Measurements from ENCODE around the gene PKLR. TPM values are rescaled to one million over a fixed set of nuclear protein-coding genes. Genes with fewer than 3 reads are reported as not detected.

The PKLR gene
- total and polyA plus RNA-seq, 2 of the 8 experiments (the other 6 are each of a cell fraction or from before 2014, with no cell fraction given): 2.3 to 7.5 TPM

DNA sequence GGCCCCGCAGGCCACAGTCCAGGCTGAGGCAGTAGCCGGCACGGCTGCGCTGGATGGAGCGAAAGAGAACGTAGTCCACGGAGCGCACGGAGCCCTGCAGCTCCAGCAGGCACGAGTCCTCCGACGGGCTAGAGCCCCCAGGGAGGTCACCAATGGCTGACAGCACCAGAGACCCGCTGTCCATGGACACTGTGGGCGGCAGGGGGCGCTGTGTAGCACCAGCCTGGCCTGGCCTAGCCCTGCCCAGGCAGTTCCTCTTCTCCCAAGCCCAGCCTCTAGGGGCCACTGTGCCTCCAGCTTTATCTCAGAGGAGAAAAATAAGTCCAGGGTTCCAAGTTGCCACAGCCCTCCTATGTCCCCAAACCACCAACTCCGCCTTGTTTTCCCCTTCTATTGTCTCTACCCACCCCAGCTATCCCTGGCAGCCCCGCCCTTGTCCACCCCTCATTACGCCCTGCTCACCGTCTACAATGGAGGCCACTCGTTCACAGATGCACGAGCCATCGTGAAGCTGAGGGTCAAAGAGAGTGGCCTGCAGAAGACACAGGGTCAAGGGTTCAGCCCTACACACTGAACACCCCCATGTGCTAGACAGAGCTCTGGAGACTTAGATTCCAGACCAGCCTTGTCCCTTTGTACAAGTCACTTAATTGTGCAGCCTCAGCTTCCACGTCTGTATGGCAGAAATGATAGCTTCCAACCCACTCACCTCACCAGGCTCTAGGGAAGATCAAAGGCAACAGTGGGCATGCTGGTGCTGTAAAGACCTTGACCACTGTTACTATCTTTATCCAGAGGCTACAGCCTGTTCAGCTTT, 50.4 kb downstream of the PKLR start:
- Histone ChIP-seq H2BK12ac (ENCODE audit: low read depth, low read length) (peak overlapping the region; percentile 20; the same call in 1 of the 2 replicates), H4K8ac (ENCODE audit: extremely low read depth, insufficient read depth, low read length) (peak overlapping the region; percentile 87; the same call in 1 of the 2 replicates), H3K4me2 (ENCODE audit: insufficient read depth in 1 of 2, low read depth in 2 of 2, low read length in 2 of 2) (peak overlapping the region; percentile 0 to 91; a peak in 3 of 4 replicates), H3K4me3 (ENCODE audit: extremely low read depth in 1 of 4, insufficient read depth in 2 of 4, low read depth in 3 of 4, low read length in 4 of 4) (peak overlapping the region; percentile 11 to 64 (median 58)), H3K56ac (replicated peaks; ENCODE audit: insufficient read length, low read depth, low read length) (no peak overlapping the region), H3K4ac (replicated peaks; ENCODE audit: insufficient read length, low read depth, low read length) (no peak overlapping the region), H4K5ac (ENCODE audit: insufficient read length, low read depth, low read length) (peak overlapping the region; percentile 47), H3K4me1 (replicated peaks in 1 of 4; ENCODE audit: control insufficient read depth in 3 of 4, insufficient read depth in 4 of 4, low read length in 3 of 4) (peaks cover 0 to 20% (median 13%) of the 10 kb centered on the region in 4 experiments; a peak in 6 of 7 replicates), H3K36me3 (ENCODE audit: control insufficient read depth in 2 of 4, insufficient read depth in 4 of 4, low read length in 3 of 4) (peaks cover 0 to 9% (median 2%) of the 10 kb centered on the region in 4 experiments; a peak in 2 of 8 replicates), H3K9ac (replicated peaks in 1 of 4; ENCODE audit: extremely low read depth in 1 of 4, low read depth in 3 of 4, low read length in 3 of 4) (no peak overlapping the region; a peak in 1 of 7 replicates), H2BK15ac (ENCODE audit: low read length) (peak overlapping the region; percentile 90; the same call in 1 of the 2 replicates), H2AFZ (ENCODE audit: low read length) (no peak overlapping the region), H3K23me2 (ENCODE audit: low read depth, low read length) (peaks cover 12% of the 10 kb centered on the region; the same call in 1 of the 2 replicates), H3K27me3 (replicated peaks in 1 of 4; ENCODE audit: control insufficient read depth in 3 of 4, extremely low read depth in 1 of 4, insufficient read depth in 3 of 4, low read length in 3 of 4) (peaks cover 0 to 8% (median 4%) of the 10 kb centered on the region in 4 experiments; a peak in 2 of 7 replicates), H2BK120ac (replicated peaks; ENCODE audit: low read depth, low read length) (no peak overlapping the region), H3K14ac (ENCODE audit: insufficient read length) (no peak overlapping the region), H4K91ac (replicated peaks; ENCODE audit: insufficient read length, low read length) (no peak overlapping the region), H3K79me1 (ENCODE audit: low read depth, low read length) (no peaks in the 10 kb centered on the region), H2BK20ac (ENCODE audit: low read length) (no peak overlapping the region), H3K27ac (ENCODE audit: low read depth, low read length) (no peak overlapping the region; the same call in 1 of the 2 replicates), H3K18ac (ENCODE audit: extremely low read depth, low read length) (peak overlapping the region; percentile 17; the same call in 1 of the 2 replicates), H3K23ac (ENCODE audit: insufficient read length) (no peak overlapping the region), H2BK5ac (ENCODE audit: low read depth, low read length) (no peak overlapping the region), H2AK5ac (ENCODE audit: low read depth, low read length) (no peak overlapping the region), H3K9me3 (ENCODE audit: insufficient read depth in 2 of 2, low read depth in 1 of 2, low read length in 1 of 2) (no peaks in the 10 kb centered on the region), H3K79me2 (ENCODE audit: control insufficient read depth in 1 of 2, insufficient read depth in 2 of 2, low read length in 2 of 2) (0 out of 4 replicates have a peak, but pooled peaks cover 0 to 3% of the 10 kb centered on the region in 2 experiments), H4K20me1 (replicated peaks in 1 of 2; ENCODE audit: control insufficient read depth in 1 of 2, insufficient read depth in 2 of 2, low read length in 2 of 2) (peaks cover 0 to 5% of the 10 kb centered on the region in 2 experiments)
- peak in 1 of 2 experiments; percentile 100 for DNase-seq (ENCODE audit: low read depth in 1 of 2, low spot score in 2 of 2)
- no peak for FAIRE-seq
- CTCF ChIA-PET (ENCODE audit: partially characterized antibody): interaction anchor here (0.6 to 15.2 kb wide), 66 partner anchors 10 to 1049 kb away, joined by 3 to 227 read pairs (median 5); partner anchors contain the start of genes ASH1L, CLK2, FDPS and HCN3
- POLR2A ChIA-PET (ENCODE audit: partially characterized antibody): interaction anchor here (0.7 to 7.1 kb wide), 22 partner anchors 10 to 335 kb away, joined by 3 to 48 read pairs (median 6); partner anchors contain the start of genes CLK2, FDPS, HCN3 and RUSC1
- WGBS, 2 experiments (ENCODE audit: extremely low coverage in 1 of 2, insufficient coverage in 1 of 2, insufficient read length in 1 of 2, insufficient replicate concordance in 2 of 2, low coverage in 1 of 2, low lambda C conversion rate in 2 of 2, missing lambda C conversion rate in 1 of 2): 24% methylated on average over 22 of the region's 23 CpGs; no CpG with 5 or more reads in 1 of the 2 experiments
- TF ChIP-seq RAD21 (IDR thresholded peaks at IDR 0.05 in 1 of 2, conservative IDR thresholded peaks at IDR 0.05 in 1 of 2; ENCODE audit: low read depth in 2 of 2, low read length in 2 of 2): peak; percentile 88 to 90
- TF ChIP-seq ASH2L (IDR thresholded peaks at IDR 0.05; ENCODE audit: low read length): peak; percentile 59
- TF ChIP-seq KDM4A (IDR thresholded peaks at IDR 0.05; ENCODE audit: low read depth, low read length, severe bottlenecking): peak; percentile 67
- TF ChIP-seq SAP30 (IDR thresholded peaks at IDR 0.05; ENCODE audit: insufficient read depth, insufficient replicate concordance, low read length): peak; percentile 41
- TF ChIP-seq GABPA (IDR thresholded peaks at IDR 0.05; ENCODE audit: borderline replicate concordance, insufficient read depth, low read length): peak; percentile 66; the same call in 1 of the 2 replicates
- TF ChIP-seq, protein P1, sequence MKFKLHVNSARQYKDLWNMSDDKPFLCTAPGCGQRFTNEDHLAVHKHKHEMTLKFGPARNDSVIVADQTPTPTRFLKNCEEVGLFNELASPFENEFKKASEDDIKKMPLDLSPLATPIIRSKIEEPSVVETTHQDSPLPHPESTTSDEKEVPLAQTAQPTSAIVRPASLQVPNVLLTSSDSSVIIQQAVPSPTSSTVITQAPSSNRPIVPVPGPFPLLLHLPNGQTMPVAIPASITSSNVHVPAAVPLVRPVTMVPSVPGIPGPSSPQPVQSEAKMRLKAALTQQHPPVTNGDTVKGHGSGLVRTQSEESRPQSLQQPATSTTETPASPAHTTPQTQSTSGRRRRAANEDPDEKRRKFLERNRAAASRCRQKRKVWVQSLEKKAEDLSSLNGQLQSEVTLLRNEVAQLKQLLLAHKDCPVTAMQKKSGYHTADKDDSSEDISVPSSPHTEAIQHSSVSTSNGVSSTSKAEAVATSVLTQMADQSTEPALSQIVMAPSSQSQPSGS (IDR thresholded peaks at IDR 0.05; ENCODE audit: low read length): peak; percentile 62; the same call in 1 of the 2 replicates
- TF ChIP-seq EZH2 (IDR thresholded peaks at IDR 0.05; ENCODE audit: low read depth, low read length, severe bottlenecking): no peak

Data from H1 (cell line).